ENCODE measurements around the gene NKG7. TPM values are rescaled to one million over a fixed set of nuclear protein-coding genes. Genes with fewer than 3 reads are reported as not detected.

NKG7 gene
- total RNA-seq, 4 donors from 2014 or later, result 0.73 to 1.2 TPM; not detected in 2

DNA sequence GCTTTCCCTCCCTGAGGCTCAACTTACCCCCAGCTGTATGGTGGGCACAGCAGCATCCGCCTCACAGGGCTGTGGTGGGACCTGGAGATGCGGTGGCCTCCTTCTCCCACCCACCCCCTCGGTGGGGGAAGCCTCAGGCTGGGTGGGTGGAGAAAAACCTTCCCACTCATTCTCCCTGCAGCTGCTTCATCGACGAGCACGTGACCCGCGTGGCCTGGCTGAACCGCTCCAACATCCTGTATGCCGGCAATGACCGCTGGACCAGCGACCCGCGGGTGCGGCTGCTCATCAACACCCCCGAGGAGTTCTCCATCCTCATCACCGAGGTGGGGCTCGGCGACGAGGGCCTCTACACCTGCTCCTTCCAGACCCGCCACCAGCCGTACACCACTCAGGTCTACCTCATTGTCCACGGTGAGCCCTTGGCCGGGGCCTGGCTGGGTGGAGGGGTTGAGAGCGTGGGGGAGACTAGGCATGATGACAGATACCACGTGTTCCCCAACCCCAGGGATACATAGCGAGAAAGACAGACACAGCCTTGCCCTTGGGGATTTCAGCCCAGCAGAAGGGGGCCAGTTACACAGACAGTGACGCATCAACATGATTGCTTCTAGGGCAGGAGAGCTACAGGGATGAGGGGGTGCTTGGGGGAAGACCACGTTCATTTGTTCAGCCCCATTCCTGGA is 48.8 kb downstream of the NKG7 start:
- in situ Hi-C loops (cut with MboI; ENCODE audit: low sequenced_read_pairs in 4 of 4) (no loop called here), intact Hi-C loops (cut with DNase I; ENCODE audit: low total_unique reads) (no loop called here)
- H3K36me3 ChIP-seq, result no peaks in the 10 kb centered on the region
- H3K27ac ChIP-seq, result no peak overlapping the region
- no peaks in the 10 kb centered on the region for H3K4me1 ChIP-seq
- ATAC-seq (no peak), DNase-seq (no peak)
- no peak overlapping the region for H3K4me3 ChIP-seq
- H3K27me3 ChIP-seq, result peaks cover 30 to 35% (median 31%) of the 10 kb centered on the region in 3 donors
- H3K9me3 ChIP-seq, result no peaks in the 10 kb centered on the region
- TF ChIP-seq POLR2A (IDR thresholded peaks at IDR 0.05), result no peak
- TF ChIP-seq, protein P1, sequence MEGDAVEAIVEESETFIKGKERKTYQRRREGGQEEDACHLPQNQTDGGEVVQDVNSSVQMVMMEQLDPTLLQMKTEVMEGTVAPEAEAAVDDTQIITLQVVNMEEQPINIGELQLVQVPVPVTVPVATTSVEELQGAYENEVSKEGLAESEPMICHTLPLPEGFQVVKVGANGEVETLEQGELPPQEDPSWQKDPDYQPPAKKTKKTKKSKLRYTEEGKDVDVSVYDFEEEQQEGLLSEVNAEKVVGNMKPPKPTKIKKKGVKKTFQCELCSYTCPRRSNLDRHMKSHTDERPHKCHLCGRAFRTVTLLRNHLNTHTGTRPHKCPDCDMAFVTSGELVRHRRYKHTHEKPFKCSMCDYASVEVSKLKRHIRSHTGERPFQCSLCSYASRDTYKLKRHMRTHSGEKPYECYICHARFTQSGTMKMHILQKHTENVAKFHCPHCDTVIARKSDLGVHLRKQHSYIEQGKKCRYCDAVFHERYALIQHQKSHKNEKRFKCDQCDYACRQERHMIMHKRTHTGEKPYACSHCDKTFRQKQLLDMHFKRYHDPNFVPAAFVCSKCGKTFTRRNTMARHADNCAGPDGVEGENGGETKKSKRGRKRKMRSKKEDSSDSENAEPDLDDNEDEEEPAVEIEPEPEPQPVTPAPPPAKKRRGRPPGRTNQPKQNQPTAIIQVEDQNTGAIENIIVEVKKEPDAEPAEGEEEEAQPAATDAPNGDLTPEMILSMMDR (IDR thresholded peaks at IDR 0.05 in 4 of 5, conservative IDR thresholded peaks at IDR 0.05 in 1 of 5), result no peak

DNA sequence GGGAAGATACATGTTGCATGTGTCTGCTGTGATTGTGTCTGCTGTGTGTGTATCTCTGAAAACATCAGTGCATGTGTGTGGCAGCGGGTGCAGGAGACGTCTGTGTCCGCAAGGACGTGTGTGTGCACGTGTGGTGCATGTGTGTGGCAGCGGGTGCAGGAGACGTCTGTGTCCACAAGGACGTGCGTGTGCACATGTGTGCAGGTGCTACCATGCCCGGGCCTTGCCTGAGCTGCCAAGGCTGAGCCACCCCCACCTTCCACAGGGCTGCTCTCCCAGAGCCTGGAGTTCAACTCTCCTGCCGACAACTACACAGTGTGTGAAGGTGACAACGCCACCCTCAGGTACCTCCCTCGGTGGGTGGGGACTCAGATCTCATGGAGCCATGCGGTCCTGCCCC is 50.7 kb downstream of the NKG7 start:
- H3K4me3 ChIP-seq, result no peak overlapping the region
- H3K36me3 ChIP-seq, result no peaks in the 10 kb centered on the region
- TF ChIP-seq, protein P1 (IDR thresholded peaks at IDR 0.05 in 4 of 5, conservative IDR thresholded peaks at IDR 0.05 in 1 of 5), result no peak
- no peak for TF ChIP-seq POLR2A (IDR thresholded peaks at IDR 0.05)
- H3K27me3 ChIP-seq, result peaks cover 12 to 21% (median 15%) of the 10 kb centered on the region in 3 donors
- DNase-seq, result no peak
- no peaks in the 10 kb centered on the region for H3K9me3 ChIP-seq
- intact Hi-C loops (cut with DNase I; ENCODE audit: low total_unique reads), result no loop called here
- H3K4me1 ChIP-seq, result no peaks in the 10 kb centered on the region
- in situ Hi-C loops (cut with MboI; ENCODE audit: low sequenced_read_pairs in 4 of 4), result no loop called here
- no peak overlapping the region for H3K27ac ChIP-seq
- ATAC-seq, result no peak

Other genes with a start within 250 kb of the NKG7 start
- gene SIGLEC9, start 247.7 kb downstream of the NKG7 start, total RNA-seq, result 1 to 10 TPM in 2 of 4 donors, under 1 TPM in 1, not detected in 1; 0.72 to 1.4 (median 1.0) TPM
- under 1 TPM in 3 of 4 donors, not detected in 1; 0.13 to 0.97 (median 0.23) TPM for gene SIGLEC7, start 230.4 kb downstream of the NKG7 start, total RNA-seq
- 1 to 10 TPM in 2 of 4 donors, under 1 TPM in 1, not detected in 1; 0.71 to 2.3 (median 2.1) TPM for gene CD33, start 147.6 kb downstream of the NKG7 start, total RNA-seq
- not detected for gene SIGLECL1, start 121.6 kb downstream of the NKG7 start, total RNA-seq
- not detected for gene IGLON5, start 61.0 kb downstream of the NKG7 start, total RNA-seq
- gene VSIG10L, start 30.5 kb downstream of the NKG7 start, total RNA-seq, result under 1 TPM; 0.20 to 0.75 (median 0.34) TPM
- gene ETFB, start 6.3 kb downstream of the NKG7 start, total RNA-seq, result 100 to 1,000 TPM; 118 to 164 (median 141) TPM
- gene CLDND2, start 3.7 kb downstream of the NKG7 start, total RNA-seq, result not detected
- not detected for gene LIM2, start 15.3 kb upstream of the NKG7 start, total RNA-seq
- not detected for gene C19orf84, start 17.9 kb upstream of the NKG7 start, total RNA-seq
- 1 to 10 TPM in 1 of 4 donors, under 1 TPM in 2, not detected in 1; 0.87 to 1.3 (median 0.98) TPM for gene SIGLEC10, start 45.0 kb upstream of the NKG7 start, total RNA-seq
- under 1 TPM in 1 of 4 donors, not detected in 3; 0.13 TPM for gene SIGLEC8, start 85.8 kb upstream of the NKG7 start, total RNA-seq
- not detected for gene CEACAM18, start 105.9 kb upstream of the NKG7 start, total RNA-seq
- gene SIGLEC12, start 129.1 kb upstream of the NKG7 start, total RNA-seq, result not detected
- gene SIGLEC6, start 159.0 kb upstream of the NKG7 start, total RNA-seq, result under 1 TPM in 2 of 4 donors, not detected in 2; 0.18 to 0.46 TPM
- 1 to 10 TPM; 2.1 to 5.0 (median 2.6) TPM for gene ZNF175, start 198.6 kb upstream of the NKG7 start, total RNA-seq